ENCODE results near the gene PLCD4.

The PLCD4 gene

GRCh38 chr2:218622606-218623365 is 15.1 kb downstream of the PLCD4 start:
- no peak for DNase-seq

DNA sequence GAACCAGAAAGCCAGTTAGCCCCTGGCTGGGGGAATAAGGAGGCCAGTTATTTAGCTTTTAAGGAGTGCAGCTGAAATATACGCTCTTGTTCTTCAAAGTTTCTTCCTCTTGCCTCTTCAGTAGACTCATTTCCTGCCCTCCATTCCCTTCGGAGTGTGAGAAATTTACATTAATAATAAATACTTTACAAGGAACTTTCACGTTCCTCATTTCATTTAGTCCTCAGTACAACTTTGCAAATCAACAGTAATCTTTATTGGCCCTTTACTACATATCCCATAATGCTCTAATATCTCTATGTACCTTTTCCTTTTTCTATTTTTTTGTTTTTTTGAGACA is 15.6 kb downstream of the PLCD4 start:
- DNase-seq: no peak

DNA sequence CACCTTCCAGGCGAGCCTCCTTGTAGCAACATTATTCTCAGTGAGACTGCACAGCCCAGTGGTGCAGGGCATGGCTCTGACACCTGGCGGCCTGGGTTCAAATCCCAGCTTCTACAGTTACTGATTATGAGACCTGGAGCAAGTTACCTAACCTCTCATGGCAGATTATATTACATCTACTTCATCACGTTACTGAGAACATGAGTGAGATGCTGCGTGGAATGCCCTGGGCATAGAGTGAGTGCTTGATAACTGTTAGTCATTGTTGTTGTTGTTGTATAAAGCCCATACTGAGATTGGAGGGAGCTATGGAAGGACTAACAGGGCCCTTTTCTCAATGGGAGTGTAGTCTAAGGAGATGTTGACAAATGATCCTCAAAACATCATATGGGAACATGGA is 18.7 kb downstream of the PLCD4 start:
- no peak for DNase-seq

GRCh38 chr2:218627939-218628338 is 20.2 kb downstream of the PLCD4 start:
- DNase-seq: no peak

GRCh38 chr2:218631837-218632236 is 24.1 kb downstream of the PLCD4 start:
- DNase-seq: no peak

DNA sequence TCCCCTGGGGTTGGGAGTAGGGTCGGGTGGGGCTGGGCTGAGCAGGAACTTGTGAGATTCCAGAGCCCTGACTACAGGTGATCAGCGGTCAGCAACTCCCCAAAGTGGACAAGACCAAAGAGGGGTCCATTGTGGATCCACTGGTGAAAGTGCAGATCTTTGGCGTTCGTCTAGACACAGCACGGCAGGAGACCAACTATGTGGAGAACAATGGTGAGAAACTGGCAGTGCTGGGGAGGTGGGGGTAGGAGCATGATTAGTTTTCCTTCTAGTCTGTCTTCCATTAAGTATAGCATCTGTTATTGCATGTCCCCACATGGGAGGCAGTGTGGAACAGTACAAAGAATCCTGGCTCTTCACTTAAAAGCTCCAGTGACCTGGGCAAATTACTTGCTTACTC is 28.0 kb downstream of the PLCD4 start:
- no peak for DNase-seq

- no peak for DNase-seq
Measured at GRCh38 chr2:218638372-218638771, 30.7 kb downstream of the PLCD4 start.

DNA sequence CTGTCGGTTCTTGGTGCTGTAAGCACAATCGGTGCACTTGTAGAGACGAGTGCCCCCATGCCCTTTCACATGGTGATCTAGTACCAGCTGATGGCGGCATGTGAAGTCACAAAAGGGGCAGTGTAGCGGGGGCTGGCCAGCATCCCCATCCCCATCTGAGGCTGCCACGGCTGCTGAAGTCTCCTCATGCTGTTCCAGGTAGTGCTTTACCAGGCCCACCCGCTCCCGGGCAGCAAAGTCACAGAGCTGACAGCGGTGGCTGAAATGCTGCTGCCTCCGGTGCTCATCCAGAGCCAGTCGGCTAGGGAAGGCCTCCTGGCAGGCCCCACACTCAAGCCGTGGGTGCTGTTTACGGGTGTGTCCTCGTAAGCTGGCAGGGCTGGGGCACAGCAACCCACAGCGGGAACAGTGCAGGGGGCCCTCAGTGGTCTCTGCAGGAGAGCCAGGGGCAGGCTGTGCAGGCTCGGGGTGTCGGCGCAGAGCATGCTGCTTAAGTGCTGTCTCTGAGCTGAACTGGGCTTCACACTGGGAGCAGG is 34.5 kb downstream of the PLCD4 start:
- no peak for DNase-seq

GRCh38 chr2:218642786-218643185 is 35.1 kb downstream of the PLCD4 start:
- DNase-seq: no peak

- DNase-seq: no peak
Measured at GRCh38 chr2:218643751-218644310, 36.1 kb downstream of the PLCD4 start.

GRCh38 chr2:218644721-218645120 is 37.0 kb downstream of the PLCD4 start:
- DNase-seq: no peak

GRCh38 chr2:218645126-218645525 is 37.4 kb downstream of the PLCD4 start:
- no peak for DNase-seq

- DNase-seq: peak in 2 of 4 experiments; percentile 6 to 20
Measured at GRCh38 chr2:218648088-218648786, 40.5 kb downstream of the PLCD4 start.

- DNase-seq: no peak
Measured at GRCh38 chr2:218648787-218649100, 41.0 kb downstream of the PLCD4 start.

DNA sequence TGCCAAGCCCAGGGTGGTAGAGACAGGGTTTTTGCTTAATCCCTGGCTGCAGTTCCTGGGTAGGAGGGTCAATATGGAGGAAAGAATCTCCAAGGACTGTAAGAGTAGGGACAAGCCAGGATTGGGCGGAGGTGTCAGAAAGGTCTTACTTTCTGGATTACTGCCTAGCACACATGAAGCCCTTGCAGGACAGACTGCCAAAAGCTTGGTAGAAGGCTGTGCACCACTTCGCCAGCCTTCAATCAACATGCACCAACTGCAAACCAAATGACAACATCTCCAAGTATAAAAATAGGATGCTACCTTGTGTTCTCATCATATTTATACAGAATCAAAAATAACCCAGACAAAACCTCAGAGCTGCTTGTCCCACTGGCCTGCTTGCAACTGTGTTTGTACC is 48.1 kb downstream of the PLCD4 start:
- no peak for DNase-seq

GRCh38 chr2:218658671-218659257 is 51.1 kb downstream of the PLCD4 start:
- DNase-seq: no peak

- peak; percentile 81 to 91 (median 83) for DNase-seq
Measured at GRCh38 chr2:218659258-218659987, 51.7 kb downstream of the PLCD4 start, which contains the start of the genes BCS1L and ZNF142. BCS1L (plus strand) TSS chr2:218659683; CDS start chr2:218660988, 1,305 bp downstream. ZNF142 (minus strand) TSS chr2:218659623; CDS start chr2:218656429, 3,194 bp downstream.

GRCh38 chr2:218659988-218660358 is 52.3 kb downstream of the PLCD4 start:
- DNase-seq: no peak

DNA sequence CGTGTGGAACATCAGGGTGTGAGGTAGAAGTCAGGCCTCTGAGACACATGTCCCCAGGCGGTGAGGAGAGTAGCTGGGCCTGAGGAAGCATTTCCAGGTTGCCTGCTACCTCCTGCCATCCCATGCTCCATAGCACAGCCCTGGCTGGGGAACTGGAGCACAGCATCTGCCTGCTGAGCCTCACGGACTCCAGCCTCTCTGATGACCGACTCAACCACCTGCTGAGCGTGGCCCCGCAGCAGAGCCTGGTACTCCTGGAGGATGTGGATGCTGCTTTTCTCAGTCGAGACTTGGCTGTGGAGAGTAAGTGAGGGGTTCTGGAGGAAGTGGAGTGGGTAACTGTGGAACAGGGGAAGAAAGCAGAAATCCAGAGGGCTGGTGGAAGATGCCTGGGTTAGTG is 54.7 kb downstream of the PLCD4 start:
- no peak for DNase-seq

DNA sequence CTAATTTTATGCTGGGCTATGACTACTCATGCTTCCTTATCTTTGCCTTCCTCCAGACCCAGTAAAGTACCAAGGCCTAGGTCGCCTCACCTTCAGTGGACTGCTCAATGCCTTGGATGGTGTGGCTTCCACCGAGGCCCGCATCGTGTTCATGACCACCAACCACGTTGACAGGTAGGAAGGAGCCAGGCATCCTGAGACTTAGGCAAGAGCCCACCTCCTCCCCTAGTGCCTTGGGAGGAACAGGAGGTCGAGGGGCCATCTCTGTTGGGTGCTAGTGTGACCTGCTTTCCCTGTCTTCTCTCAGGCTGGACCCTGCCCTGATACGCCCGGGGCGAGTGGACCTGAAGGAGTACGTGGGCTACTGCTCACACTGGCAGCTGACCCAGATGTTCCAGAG is 55.1 kb downstream of the PLCD4 start:
- no peak for DNase-seq

DNA sequence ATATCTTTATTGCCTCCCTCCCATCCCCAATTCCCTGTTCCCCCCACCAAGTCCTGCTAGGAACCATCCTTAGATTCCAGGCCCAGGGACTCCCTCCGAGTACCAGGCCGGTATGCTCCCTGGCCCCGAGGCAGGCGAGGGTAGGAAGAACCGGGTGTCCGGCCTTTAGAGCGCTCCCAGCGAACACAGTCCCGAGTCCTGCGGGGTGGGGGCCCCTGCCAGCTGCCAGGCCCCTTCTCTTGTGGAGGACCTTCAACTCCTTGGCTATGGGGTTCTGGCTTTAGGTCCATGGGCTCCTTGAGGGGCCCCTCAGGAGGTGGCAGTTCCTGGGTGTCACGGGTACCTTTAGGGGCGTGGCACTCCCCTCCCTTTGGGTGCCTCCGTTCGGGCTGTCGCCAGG is 56.2 kb downstream of the PLCD4 start:
- no peak for DNase-seq

DNA sequence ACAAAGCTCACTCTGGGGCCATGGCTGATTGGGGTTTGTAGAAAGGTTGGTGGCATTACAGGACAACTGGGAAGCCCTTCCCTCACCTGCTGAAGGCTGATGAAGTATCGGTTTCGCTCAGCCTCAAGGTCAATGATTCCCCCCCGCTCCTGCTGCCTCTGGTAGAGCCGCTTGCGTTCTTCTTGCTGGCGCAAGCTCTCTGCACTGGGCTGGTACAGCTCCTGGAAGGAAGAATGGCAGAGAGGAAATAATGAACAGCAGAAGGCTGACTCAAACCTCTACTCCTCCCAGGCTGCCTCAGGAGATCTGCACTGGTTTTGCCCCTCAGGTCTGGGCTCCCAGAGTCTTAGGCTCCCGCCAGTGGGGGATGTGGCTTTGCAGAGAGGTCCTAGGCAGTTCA is 57.0 kb downstream of the PLCD4 start:
- DNase-seq: no peak

- DNase-seq: no peak
Measured at GRCh38 chr2:218671097-218671653, 63.5 kb downstream of the PLCD4 start.
